H1 (cell line): ENCODE results near the gene LANCL1. TPM values are rescaled to one million over a fixed set of nuclear protein-coding genes. Genes with fewer than 3 reads are reported as not detected.

ENCODE experiments used
- CHD2 ChIP-seq: IDR thresholded peaks from 2 replicates; pipeline ENCODE4 v1.6.1; 2012; ENCODE audit warnings: low read length, improper control_type of control experiment
- SIN3A ChIP-seq, 2 experiments: IDR thresholded peaks in 1 of 2; conservative IDR thresholded peaks in 1 of 2; 2 replicates each; pipeline ENCODE4 v1.6.1; 2011 to 2012; ENCODE audit warnings: low read length in 2 of 2, improper control_type of control experiment in 1 of 2, low read depth in 1 of 2, mild to moderate bottlenecking in 1 of 2
- SIX5 ChIP-seq: IDR thresholded peaks from 2 replicates; pipeline ENCODE4 v1.6.1; 2011; ENCODE audit warnings: mild to moderate bottlenecking, low read depth, low read length
- polyA plus RNA-seq, 7 experiments: library from polyadenylated mRNA; depleted of rRNA in 3 of 7; stranded (reverse) in 5 of 7; unstranded in 2 of 7; fragments of >200 nt in 5 of 7; fragments of 200-250 nt in 2 of 7; gene quantifications; 1 replicate in 5 of 7; 2 replicates in 1 of 7; 4 replicates in 1 of 7; pipeline versions ENCODE4 v1.2.1 to v1.2.3, GENCODE V29; 2011 to 2013; ENCODE audit warnings: missing spikeins in 2 of 7, mixed read lengths in 2 of 7
- total RNA-seq: library from RNA; stranded (reverse); fragmentation: NEBNext Ultra II Directional; extraction: Animal tissue kit (Norgen Biotek cat#: 25700); gene quantifications from 2 replicates; pipeline ENCODE4 v1.2.1, GENCODE V29; 2021

The LANCL1 gene
- total and polyA plus RNA-seq, 2 of the 8 experiments (the other 6 are each of a cell fraction or from before 2014, with no cell fraction given): 26.2 to 48.7 TPM

- TF ChIP-seq SIN3A (conservative IDR thresholded peaks at IDR 0.05 in 1 of 2, IDR thresholded peaks at IDR 0.05 in 1 of 2; ENCODE audit: low read depth in 1 of 2, low read length in 2 of 2) (no peak), CHD2 (no peak), SIX5 (no peak)
Observed at GRCh38 chr2:210461401-210461800, 15.2 kb downstream of the LANCL1 start (continued).
